GM23338 (cell line): ENCODE measurements around the gene FNIP2.

ENCODE experiments used
- CREB1 ChIP-seq: fragments of 250-450 bp; sonication (Bioruptor Pico); IDR thresholded peaks from 2 replicates; pipeline ENCODE4 v1.5.0; 2020; ENCODE audit warnings: low read depth, mild to moderate bottlenecking, moderate library complexity
- CTCF ChIP-seq, 2 experiments: fragments of 200-600 bp in 1 of 2; sonication (generic) in 1 of 2; conservative IDR thresholded peaks; 2 replicates each; pipeline versions ENCODE4 v1.5.1 to v1.6.1; 2016 to 2017; ENCODE audit warnings: antibody characterized with exemption in 2 of 2, low read depth in 2 of 2, mild to moderate bottlenecking in 2 of 2, moderate library complexity in 1 of 2
- ETS1 ChIP-seq: IDR thresholded peaks from 2 replicates; pipeline ENCODE4 v1.6.1; 2016; ENCODE audit warnings: antibody characterized with exemption
- EZH2 ChIP-seq: fragments of 200-600 bp; sonication (generic); IDR thresholded peaks from one replicate; pipeline ENCODE4 v1.8.0; 2017; ENCODE audit warnings: antibody characterized with exemption, mild to moderate bottlenecking, low read depth; ENCODE audit not compliant: unreplicated experiment
- JUNB ChIP-seq: IDR thresholded peaks from one replicate; pipeline ENCODE4 v1.6.1; 2016; ENCODE audit warnings: antibody characterized with exemption; ENCODE audit not compliant: unreplicated experiment

- TF ChIP-seq CTCF (conservative IDR thresholded peaks at IDR 0.05; ENCODE audit: low read depth in 2 of 2) = no peak
- TF ChIP-seq CREB1 (CRISPR knock-in tag) = no peak
- TF ChIP-seq ETS1 = no peak
- no peak for TF ChIP-seq EZH2
- no peak for TF ChIP-seq JUNB
Observed at GRCh38 chr4:158809611-158810486, 41.0 kb downstream of the FNIP2 start.
